Fibroblast of lung (primary cell): ENCODE results near the gene CCDC6.

Source experiments
- EZH2 ChIP-seq: IDR thresholded peaks from 2 replicates; pipeline ENCODE4 v1.5.1; 2012; ENCODE audit warnings: low read length, control low read depth, mild to moderate bottlenecking; ENCODE audit errors: missing control alignments
- TF ChIP-seq, protein P1 (sequence below), 2 donors: IDR thresholded peaks in 1 of 2; conservative IDR thresholded peaks in 1 of 2; 1 replicate in 1 of 2; 2 replicates in 1 of 2; pipeline ENCODE4 v1.5.1; 2011 to 2012; ENCODE audit warnings: low read length in 2 of 2, control low read depth in 1 of 2, inconsistent platforms in 1 of 2, low read depth in 1 of 2, mild to moderate bottlenecking in 1 of 2

DNA sequence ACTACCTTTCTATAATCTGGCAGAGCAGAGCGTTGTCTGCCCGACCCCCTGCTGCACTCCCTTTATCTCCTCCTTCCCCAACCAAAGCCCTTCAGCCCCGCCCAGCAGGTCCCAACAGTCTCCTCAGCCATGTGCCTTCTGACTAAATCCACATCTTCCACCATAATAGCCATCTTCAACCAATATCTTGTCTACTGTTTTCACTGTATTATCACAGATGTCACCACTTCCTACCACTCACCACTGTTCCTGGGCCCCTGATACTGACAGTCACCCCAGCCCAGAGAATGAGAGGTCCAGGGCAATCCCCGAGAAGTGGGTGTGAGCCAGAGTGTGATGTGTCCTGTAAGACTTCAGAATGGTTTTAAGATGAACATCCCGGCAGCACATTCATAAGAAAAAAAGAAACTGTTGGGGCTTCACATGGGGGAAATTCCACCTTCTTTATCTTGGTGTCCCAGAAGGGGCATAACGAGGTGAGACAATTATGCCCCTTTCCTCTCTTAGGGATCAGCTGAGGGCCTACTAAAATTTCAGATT, 25.3 kb downstream of the CCDC6 start:
- TF ChIP-seq, protein P1, sequence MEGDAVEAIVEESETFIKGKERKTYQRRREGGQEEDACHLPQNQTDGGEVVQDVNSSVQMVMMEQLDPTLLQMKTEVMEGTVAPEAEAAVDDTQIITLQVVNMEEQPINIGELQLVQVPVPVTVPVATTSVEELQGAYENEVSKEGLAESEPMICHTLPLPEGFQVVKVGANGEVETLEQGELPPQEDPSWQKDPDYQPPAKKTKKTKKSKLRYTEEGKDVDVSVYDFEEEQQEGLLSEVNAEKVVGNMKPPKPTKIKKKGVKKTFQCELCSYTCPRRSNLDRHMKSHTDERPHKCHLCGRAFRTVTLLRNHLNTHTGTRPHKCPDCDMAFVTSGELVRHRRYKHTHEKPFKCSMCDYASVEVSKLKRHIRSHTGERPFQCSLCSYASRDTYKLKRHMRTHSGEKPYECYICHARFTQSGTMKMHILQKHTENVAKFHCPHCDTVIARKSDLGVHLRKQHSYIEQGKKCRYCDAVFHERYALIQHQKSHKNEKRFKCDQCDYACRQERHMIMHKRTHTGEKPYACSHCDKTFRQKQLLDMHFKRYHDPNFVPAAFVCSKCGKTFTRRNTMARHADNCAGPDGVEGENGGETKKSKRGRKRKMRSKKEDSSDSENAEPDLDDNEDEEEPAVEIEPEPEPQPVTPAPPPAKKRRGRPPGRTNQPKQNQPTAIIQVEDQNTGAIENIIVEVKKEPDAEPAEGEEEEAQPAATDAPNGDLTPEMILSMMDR (conservative IDR thresholded peaks at IDR 0.05 in 1 of 2, IDR thresholded peaks at IDR 0.05 in 1 of 2; ENCODE audit: low read depth in 1 of 2, low read length in 2 of 2) = no peak
- no peak for TF ChIP-seq EZH2
